HG02763 (cell line): Measurements from ENCODE around the gene SPATA2.

Experiments used
- ATAC-seq: cut with Tn5 transposase; IDR thresholded peaks from one replicate; pipeline ENCODE4 v1.9.1; 2021; ENCODE audit warnings: mild to moderate bottlenecking, moderate library complexity; ENCODE audit not compliant: unreplicated experiment

Gene SPATA2

GRCh38 chr20:49887251-49888211, 27.8 kb downstream of the SPATA2 start:
- ATAC-seq = no peak

- no peak for ATAC-seq
These were observed 28.6 kb downstream of the SPATA2 start for GRCh38 chr20:49886571-49887213.

- ATAC-seq = no peak
These were observed 29.6 kb downstream of the SPATA2 start for GRCh38 chr20:49885558-49886332.

- no peak for ATAC-seq
These were observed 32.0 kb downstream of the SPATA2 start for GRCh38 chr20:49883246-49883802.

- no peak for ATAC-seq
These were observed 33.0 kb downstream of the SPATA2 start for GRCh38 chr20:49882171-49882970.

- ATAC-seq = no peak
These were observed 34.4 kb downstream of the SPATA2 start for GRCh38 chr20:49880724-49881445.

- ATAC-seq = no peak
These were observed 35.2 kb downstream of the SPATA2 start for GRCh38 chr20:49880177-49880576.

GRCh38 chr20:49878977-49879376, 36.4 kb downstream of the SPATA2 start:
- ATAC-seq = no peak

- ATAC-seq = no peak
These were observed 37.9 kb downstream of the SPATA2 start for GRCh38 chr20:49877386-49877921.

GRCh38 chr20:49874696-49875095, 40.6 kb downstream of the SPATA2 start:
- no peak for ATAC-seq

GRCh38 chr20:49872056-49872455, 43.3 kb downstream of the SPATA2 start:
- no peak for ATAC-seq

GRCh38 chr20:49871391-49871948, 43.9 kb downstream of the SPATA2 start:
- ATAC-seq = no peak

- no peak for ATAC-seq
These were observed 45.1 kb downstream of the SPATA2 start for GRCh38 chr20:49870261-49870660.

GRCh38 chr20:49868964-49869363, 46.4 kb downstream of the SPATA2 start:
- no peak for ATAC-seq

- ATAC-seq = no peak
These were observed 46.8 kb downstream of the SPATA2 start for GRCh38 chr20:49868538-49868937.

- no peak for ATAC-seq
These were observed 47.7 kb downstream of the SPATA2 start for GRCh38 chr20:49867453-49868215.

- ATAC-seq = no peak
These were observed 49.3 kb downstream of the SPATA2 start for GRCh38 chr20:49866051-49866450.

GRCh38 chr20:49865559-49865958, 49.8 kb downstream of the SPATA2 start:
- no peak for ATAC-seq
